GM12873 (cell line): ENCODE results near the gene RERE.

ENCODE experiments used
- CTCF ChIP-seq: IDR thresholded peaks from 2 replicates; pipeline ENCODE4 v1.5.1; 2012; ENCODE audit warnings: low read depth, mild to moderate bottlenecking, moderate library complexity, low read length, control low read depth; ENCODE audit not compliant: insufficient read depth; ENCODE audit errors: missing control alignments

Gene RERE

GRCh38 chr1:8595332-8595731 is 222.1 kb downstream of the RERE start:
- no peak for TF ChIP-seq CTCF

- TF ChIP-seq CTCF: no peak
Observed at GRCh38 chr1:8591569-8591968, 225.9 kb downstream of the RERE start.

- no peak for TF ChIP-seq CTCF
Observed at GRCh38 chr1:8590721-8591351, 226.6 kb downstream of the RERE start.

GRCh38 chr1:8589571-8589970 is 227.9 kb downstream of the RERE start:
- TF ChIP-seq CTCF: no peak

- no peak for TF ChIP-seq CTCF
Observed at GRCh38 chr1:8587784-8588183, 229.7 kb downstream of the RERE start.

GRCh38 chr1:8586438-8586837 is 231.0 kb downstream of the RERE start:
- no peak for TF ChIP-seq CTCF

- TF ChIP-seq CTCF: no peak
Observed at GRCh38 chr1:8584316-8584715, 233.1 kb downstream of the RERE start.
